HG02885 (cell line): ENCODE measurements around the gene RIPK3.
"Not testable (repeated sequence)": the region's sequence is repeated elsewhere in the genome, so short reads cannot be mapped to it uniquely, and the experiment has no call there.

Experiments
- ATAC-seq: cut with Tn5 transposase; IDR thresholded peaks from one replicate; pipeline ENCODE4 v1.9.1; 2021; ENCODE audit warnings: mild to moderate bottlenecking; ENCODE audit not compliant: unreplicated experiment, poor library complexity

RIPK3 gene

GRCh38 chr14:24369907-24370687, 30.3 kb upstream of the RIPK3 start:
- ATAC-seq: no peak

DNA sequence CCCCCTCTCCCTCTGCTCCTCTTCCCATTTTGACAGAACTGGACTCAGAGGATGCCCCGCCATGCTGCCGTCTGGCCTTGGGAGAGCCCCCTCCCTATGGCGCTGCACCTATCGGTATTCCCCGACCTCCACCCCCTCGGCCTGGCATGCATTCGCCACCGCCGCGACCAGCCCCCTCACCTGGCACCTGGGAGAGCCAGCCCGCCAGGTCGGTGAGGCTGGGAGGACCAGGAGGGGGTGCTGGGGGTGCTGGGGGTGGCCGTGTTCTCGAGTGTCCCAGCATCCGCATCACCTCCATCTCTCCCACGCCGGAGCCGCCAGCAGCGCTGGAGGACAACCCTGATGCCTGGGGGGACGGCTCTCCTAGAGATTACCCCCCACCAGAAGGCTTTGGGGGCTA, 29.7 kb upstream of the RIPK3 start:
- no peak for ATAC-seq

DNA sequence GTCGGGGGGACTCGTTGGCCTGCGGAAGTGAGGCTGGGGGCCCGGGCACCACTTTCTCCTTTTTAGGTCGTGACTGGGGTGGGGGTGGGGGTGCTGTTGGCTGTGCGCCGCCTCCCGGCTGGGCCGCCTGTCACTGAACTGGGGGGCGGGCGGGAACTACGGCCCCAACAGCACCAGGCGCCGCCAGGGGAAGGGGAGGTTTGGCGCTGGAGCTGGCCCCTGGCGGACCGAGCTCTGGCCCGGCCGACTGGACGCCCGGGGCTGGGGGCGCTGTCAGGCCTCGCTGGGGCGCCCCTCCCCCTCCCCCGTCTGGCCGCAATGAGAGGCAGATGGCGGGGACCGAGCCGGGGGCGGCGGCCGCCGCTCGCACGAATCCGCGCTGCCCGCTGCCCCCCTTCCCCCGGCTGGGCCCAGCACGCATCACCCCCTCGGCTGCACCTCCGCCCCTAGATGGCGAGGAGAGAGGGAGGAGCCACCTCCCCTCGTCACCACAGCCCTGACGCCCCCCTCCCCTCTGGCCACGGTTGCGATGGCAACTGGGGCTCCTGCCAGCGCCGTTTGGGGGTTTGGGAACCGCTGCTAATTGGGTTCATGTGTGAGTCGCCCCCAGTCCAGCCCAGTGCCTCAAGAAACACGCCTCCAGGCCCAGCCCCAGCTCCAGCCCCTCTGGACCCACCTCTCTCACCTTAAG, 28.9 kb upstream of the RIPK3 start:
- no peak for ATAC-seq

- ATAC-seq: no peak
These were observed 28.4 kb upstream of the RIPK3 start for GRCh38 chr14:24368212-24368561.

GRCh38 chr14:24367514-24368211, 27.9 kb upstream of the RIPK3 start, which contains the start of gene NFATC4:
Gene NFATC4, plus strand, starts transcription at chr14:24368184. Its CDS starts 157 bp downstream, at chr14:24368341.
- ATAC-seq: no peak

- peak; percentile 69 for ATAC-seq
These were observed 27.1 kb upstream of the RIPK3 start for GRCh38 chr14:24366721-24367513.

GRCh38 chr14:24366413-24366720, 26.6 kb upstream of the RIPK3 start:
- no peak for ATAC-seq

GRCh38 chr14:24365600-24366412, 26.0 kb upstream of the RIPK3 start:
- ATAC-seq: peak; percentile 47

GRCh38 chr14:24364841-24365240, 25.1 kb upstream of the RIPK3 start:
- no peak for ATAC-seq

DNA sequence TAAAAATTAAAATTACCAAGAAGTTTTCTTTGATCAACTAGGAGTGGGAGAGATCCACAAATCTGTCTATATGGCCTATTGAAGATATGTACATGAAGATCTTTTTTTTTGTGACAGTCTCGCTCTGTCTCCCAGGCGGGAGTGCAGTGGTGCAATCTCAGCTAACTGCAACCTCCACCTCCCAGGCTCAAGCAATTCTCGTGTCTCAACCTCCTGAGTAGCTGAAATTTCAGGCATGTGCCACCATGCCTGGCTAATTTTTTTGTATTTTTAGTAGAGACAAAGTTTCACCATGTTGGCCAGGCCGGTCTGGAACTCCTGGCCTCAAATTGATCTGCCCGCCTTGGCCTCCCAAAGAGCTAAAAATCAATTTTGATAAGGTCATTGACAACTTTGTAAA, 23.6 kb upstream of the RIPK3 start:
- no peak for ATAC-seq

DNA sequence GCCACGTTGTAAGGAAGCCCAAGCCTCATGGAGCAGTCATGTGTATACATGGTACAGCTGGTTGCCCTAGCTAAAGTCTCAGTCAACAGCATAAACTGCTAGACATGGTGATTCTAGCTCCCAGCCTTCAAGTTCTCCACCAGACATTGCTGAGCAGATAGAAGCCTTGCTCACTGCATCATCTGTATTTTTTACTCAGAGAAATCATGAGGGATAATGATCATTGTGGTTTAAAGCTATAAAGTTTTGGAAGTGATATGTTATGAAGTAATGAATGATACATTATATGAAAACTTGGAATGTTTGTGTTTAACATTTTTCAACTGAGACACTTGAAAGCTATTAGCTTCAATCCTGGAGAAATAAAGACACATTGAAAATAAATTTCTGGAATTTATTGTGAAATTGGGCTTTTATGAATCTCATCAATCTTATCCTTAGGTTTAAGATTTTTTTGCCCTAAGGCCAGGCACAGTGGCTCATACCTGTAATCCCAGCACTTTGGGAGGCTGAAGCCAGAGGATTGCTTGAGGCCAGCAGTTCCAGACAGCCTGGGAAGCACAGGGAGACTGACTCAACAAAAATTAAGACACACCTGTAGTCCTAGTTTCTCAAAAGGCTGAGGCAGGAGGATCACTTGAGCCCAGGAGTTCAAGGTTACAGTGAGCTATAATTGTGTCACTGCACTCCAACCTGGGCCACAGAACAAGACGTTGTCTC, 22.6 kb upstream of the RIPK3 start:
- no peak for ATAC-seq

DNA sequence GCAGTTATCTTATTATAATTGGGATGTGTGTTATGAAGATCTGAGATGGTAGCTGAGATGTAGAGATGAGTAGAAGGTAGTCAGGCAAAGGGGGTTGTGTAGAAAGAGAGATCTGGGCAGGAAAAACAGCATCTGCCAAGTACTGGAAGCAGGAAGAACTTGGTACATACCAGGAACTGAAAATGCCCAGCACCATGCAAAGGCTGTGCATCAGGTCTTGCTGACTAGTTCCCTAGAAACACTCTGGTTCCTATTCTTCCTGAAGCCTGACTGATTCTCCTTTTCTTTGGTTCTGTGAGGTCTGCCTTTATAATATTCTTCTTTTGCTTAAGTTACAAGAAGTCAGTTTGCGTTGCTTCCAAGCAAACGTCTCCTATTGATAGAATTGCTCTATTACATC, 21.5 kb upstream of the RIPK3 start:
- ATAC-seq: no peak

DNA sequence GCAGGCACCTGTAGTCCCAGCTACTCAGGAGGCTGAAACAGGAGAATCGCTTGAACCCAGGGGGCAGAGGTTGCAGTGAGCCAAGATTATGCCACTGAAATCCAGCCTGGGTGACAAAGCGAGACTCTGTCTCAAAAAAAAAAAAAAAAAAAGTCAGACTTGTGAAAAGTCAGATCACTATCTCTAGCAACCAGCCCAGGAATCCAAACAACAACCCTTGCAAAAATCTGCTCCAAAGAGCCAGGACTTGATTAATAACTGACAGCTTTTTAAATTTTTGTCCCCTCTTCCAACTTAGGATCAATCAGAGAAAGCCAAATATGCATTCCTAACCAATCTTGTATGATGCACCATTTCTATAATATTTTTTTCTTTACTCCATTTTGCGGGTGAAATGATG, 20.5 kb upstream of the RIPK3 start:
- ATAC-seq: no peak

GRCh38 chr14:24356208-24356607, 16.4 kb upstream of the RIPK3 start:
- no peak for ATAC-seq

GRCh38 chr14:24355009-24355408, 15.2 kb upstream of the RIPK3 start:
- ATAC-seq: no peak

GRCh38 chr14:24354482-24354825, 14.7 kb upstream of the RIPK3 start:
- not testable (repeated sequence) for ATAC-seq

- ATAC-seq: no peak
These were observed 14.0 kb upstream of the RIPK3 start for GRCh38 chr14:24353559-24354481.

GRCh38 chr14:24351517-24351916, 11.7 kb upstream of the RIPK3 start:
- no peak for ATAC-seq
